Body of pancreas (tissue), 4 donors: ENCODE measurements around the gene DRP2. TPM values are rescaled to one million over a fixed set of nuclear protein-coding genes. Genes with fewer than 3 reads are reported as not detected.

Source experiments
- ATAC-seq: fragments of 150-250 bp; one replicate; pipeline ENCODE4 v1.9.1; 2016
- DNase-seq, 4 donors: peaks; one replicate each; pipeline ENCODE4 v3.0.0-alpha.2; 2019
- H3K27ac ChIP-seq, 4 donors: fragments of 200-600 bp; sonication (generic); 1 replicate in 3 of 4; 2 replicates in 1 of 4; pipeline versions ENCODE4 v1.5.1 to v1.6.1; 2016 to 2019; ENCODE audit warnings: mild to moderate bottlenecking in 1 of 4, mixed read lengths in 1 of 4, moderate library complexity in 1 of 4
- H3K27me3 ChIP-seq, 2 donors: fragments of 200-600 bp; sonication (generic); one replicate each; pipeline ENCODE4 v1.6.0; 2016; ENCODE audit warnings: mild to moderate bottlenecking in 1 of 2
- H3K36me3 ChIP-seq, 2 donors: fragments of 200-600 bp; sonication (generic); replicated peaks in 1 of 2; 2 replicates each; pipeline ENCODE4 v1.5.1; 2016; ENCODE audit warnings: low read depth in 2 of 2; ENCODE audit not compliant: insufficient read depth in 1 of 2
- H3K4me1 ChIP-seq: fragments of 200-600 bp; sonication (generic); one replicate; pipeline ENCODE4 v1.6.0; 2016
- H3K4me3 ChIP-seq, 2 donors: fragments of 200-600 bp; sonication (generic); 1 replicate in 1 of 2; 2 replicates in 1 of 2; pipeline ENCODE4 v1.5.1; 2016 to 2019
- H3K9me3 ChIP-seq, 3 donors: fragments of 200-600 bp; sonication (generic); 1 replicate in 2 of 3; 2 replicates in 1 of 3; pipeline ENCODE4 v1.5.1; 2016
- POLR2A ChIP-seq, 3 donors: fragments of 450-650 bp; IDR thresholded peaks; one replicate each; pipeline ENCODE4 v1.6.1; 2016; ENCODE audit warnings: antibody characterized with exemption in 3 of 3, mild to moderate bottlenecking in 2 of 3
- WGBS, 2 donors: methylation state at CpG; one replicate each; pipeline ENCODE4 v1.1.5; 2017; 5-methylcytosine and 5-hydroxymethylcytosine counted together
- intact Hi-C: fragments of 100-400 bp; cut with DNase I; formaldehyde crosslinking; loops from one replicate; pipeline ENCODE4 v1.15.1; 2023
- total RNA-seq, 2 donors: library from RNA; depleted of rRNA; stranded (reverse); fragments of >200 nt; gene quantifications; one replicate each; pipeline ENCODE4 v1.1.0, GENCODE V29; 2016
- TF ChIP-seq, protein P1 (sequence below), 7 experiments: fragments of 450-650 bp in 4 of 7; fragments of 200-600 bp in 3 of 7; sonication (generic) in 3 of 7; IDR thresholded peaks; one replicate each; pipeline ENCODE4 v1.5.1; 2016 to 2019; ENCODE audit warnings: antibody characterized with exemption in 7 of 7

The DRP2 gene
- total RNA-seq, 2 donors from 2014 or later, result not detected

DNA sequence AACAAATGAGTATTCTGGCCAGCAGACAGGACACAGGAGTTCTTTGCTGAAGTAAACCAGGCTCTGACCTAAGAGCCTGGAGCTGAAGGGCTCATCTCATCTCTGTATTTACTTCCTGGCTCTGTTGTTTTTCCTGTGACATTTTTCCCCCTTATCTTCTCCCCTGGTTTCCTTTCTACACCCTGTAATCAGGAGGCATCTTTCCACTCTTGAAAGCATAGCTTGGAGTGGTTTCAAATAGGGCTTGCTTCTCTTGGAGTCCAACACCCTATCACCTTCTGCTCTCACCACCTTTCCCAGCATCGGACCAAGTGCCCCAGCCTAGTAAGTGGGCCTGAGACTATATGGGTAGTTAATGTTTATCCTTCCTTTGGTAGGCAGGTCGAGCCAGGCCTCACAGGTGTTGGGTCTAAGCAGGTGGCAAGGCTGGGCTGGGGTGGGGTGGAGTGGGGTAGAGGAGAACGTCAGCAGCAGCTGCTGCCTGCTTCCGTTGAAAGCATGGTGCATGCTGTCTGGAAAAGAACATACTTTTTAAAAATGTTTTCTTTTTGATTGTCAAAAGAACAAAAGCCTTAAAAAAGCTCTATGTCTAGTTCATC, 1.2 kb downstream of the DRP2 start:
- no peak for ATAC-seq
- TF ChIP-seq, protein P1, sequence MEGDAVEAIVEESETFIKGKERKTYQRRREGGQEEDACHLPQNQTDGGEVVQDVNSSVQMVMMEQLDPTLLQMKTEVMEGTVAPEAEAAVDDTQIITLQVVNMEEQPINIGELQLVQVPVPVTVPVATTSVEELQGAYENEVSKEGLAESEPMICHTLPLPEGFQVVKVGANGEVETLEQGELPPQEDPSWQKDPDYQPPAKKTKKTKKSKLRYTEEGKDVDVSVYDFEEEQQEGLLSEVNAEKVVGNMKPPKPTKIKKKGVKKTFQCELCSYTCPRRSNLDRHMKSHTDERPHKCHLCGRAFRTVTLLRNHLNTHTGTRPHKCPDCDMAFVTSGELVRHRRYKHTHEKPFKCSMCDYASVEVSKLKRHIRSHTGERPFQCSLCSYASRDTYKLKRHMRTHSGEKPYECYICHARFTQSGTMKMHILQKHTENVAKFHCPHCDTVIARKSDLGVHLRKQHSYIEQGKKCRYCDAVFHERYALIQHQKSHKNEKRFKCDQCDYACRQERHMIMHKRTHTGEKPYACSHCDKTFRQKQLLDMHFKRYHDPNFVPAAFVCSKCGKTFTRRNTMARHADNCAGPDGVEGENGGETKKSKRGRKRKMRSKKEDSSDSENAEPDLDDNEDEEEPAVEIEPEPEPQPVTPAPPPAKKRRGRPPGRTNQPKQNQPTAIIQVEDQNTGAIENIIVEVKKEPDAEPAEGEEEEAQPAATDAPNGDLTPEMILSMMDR (IDR thresholded peaks at IDR 0.05), result no peak
- no peak for TF ChIP-seq POLR2A (IDR thresholded peaks at IDR 0.05)
- WGBS, 2 donors, result 12 to 30% methylated on average over 2 to 4 of the region's 4 CpGs
- Histone ChIP-seq H3K4me3 (no peak overlapping the region), H3K36me3 (no peaks in the 10 kb centered on the region), H3K27ac (no peak overlapping the region), H3K4me1 (no peaks in the 10 kb centered on the region), H3K9me3 (no peaks in the 10 kb centered on the region), H3K27me3 (no peaks in the 10 kb centered on the region)
- DNase-seq, result peak in 3 of 4 donors; percentile 1 to 26 (median 21)
- intact Hi-C loops, result no loop called here

- intact Hi-C loops, result no loop called here
- TF ChIP-seq, protein P1 (IDR thresholded peaks at IDR 0.05), result no peak
- no peak for TF ChIP-seq POLR2A (IDR thresholded peaks at IDR 0.05)
- WGBS, 2 donors, result 77 to 78% methylated on average over 1 of the region's 1 CpG
Observed at GRCh38 chrX:101223226-101223625, 3.6 kb downstream of the DRP2 start.

GRCh38 chrX:101229170-101229569, 9.6 kb downstream of the DRP2 start:
- H3K27ac ChIP-seq, result no peak overlapping the region
- intact Hi-C loops, result no loop called here
- H3K4me3 ChIP-seq, result no peak overlapping the region
- no peaks in the 10 kb centered on the region for H3K4me1 ChIP-seq
- no peaks in the 10 kb centered on the region for H3K36me3 ChIP-seq
- H3K9me3 ChIP-seq, result no peaks in the 10 kb centered on the region
- TF ChIP-seq POLR2A (IDR thresholded peaks at IDR 0.05), result no peak
- TF ChIP-seq, protein P1 (IDR thresholded peaks at IDR 0.05), result no peak
- 67 to 93% methylated on average over 1 of the region's 1 CpG for WGBS, 2 donors
- H3K27me3 ChIP-seq, result no peaks in the 10 kb centered on the region
- DNase-seq (no peak), ATAC-seq (no peak)

More at GRCh38 chrX:101223226-101223625, 3.6 kb downstream of the DRP2 start:
- Histone ChIP-seq H3K4me1 (no peaks in the 10 kb centered on the region), H3K9me3 (no peaks in the 10 kb centered on the region), H3K27ac (no peak overlapping the region), H3K36me3 (no peaks in the 10 kb centered on the region), H3K27me3 (no peaks in the 10 kb centered on the region), H3K4me3 (no peak overlapping the region)
- ATAC-seq (no peak), DNase-seq (no peak)

DNA sequence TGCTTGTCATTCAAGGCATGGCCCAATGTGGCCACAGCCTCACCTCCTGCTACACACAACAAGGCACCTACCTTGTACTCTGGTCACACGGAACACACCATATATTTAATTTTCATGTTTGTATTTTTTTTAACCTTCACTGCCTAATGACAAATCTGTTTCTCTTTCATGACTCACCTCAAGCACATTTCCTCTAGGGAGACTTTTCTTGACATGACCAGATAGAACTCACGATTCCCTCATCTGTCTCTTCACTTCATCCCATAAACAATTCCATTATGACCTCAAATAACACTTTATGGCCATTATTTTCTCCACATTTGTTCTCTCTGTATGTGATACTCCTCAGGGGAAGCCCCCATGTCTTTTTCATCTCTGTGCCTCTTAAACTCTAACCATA, 11.1 kb downstream of the DRP2 start:
- Histone ChIP-seq H3K4me1 (no peaks in the 10 kb centered on the region), H3K27me3 (no peaks in the 10 kb centered on the region), H3K4me3 (no peak overlapping the region), H3K27ac (no peak overlapping the region), H3K9me3 (no peaks in the 10 kb centered on the region), H3K36me3 (no peaks in the 10 kb centered on the region)
- no peak for DNase-seq
- 57 to 77% methylated on average over 2 of the region's 2 CpGs for WGBS, 2 donors
- intact Hi-C loops, result no loop called here
- no peak for ATAC-seq
- TF ChIP-seq, protein P1 (IDR thresholded peaks at IDR 0.05), result no peak
- no peak for TF ChIP-seq POLR2A (IDR thresholded peaks at IDR 0.05)

- Histone ChIP-seq H3K4me1 (no peaks in the 10 kb centered on the region), H3K4me3 (no peak overlapping the region)
Observed at GRCh38 chrX:101231080-101231479, 11.5 kb downstream of the DRP2 start.

More at GRCh38 chrX:101231080-101231479, 11.5 kb downstream of the DRP2 start:
- WGBS, 2 donors, result 60 to 75% methylated on average over 1 of the region's 1 CpG
- no peak overlapping the region for H3K27ac ChIP-seq
- TF ChIP-seq POLR2A (IDR thresholded peaks at IDR 0.05), result no peak
- TF ChIP-seq, protein P1 (IDR thresholded peaks at IDR 0.05), result no peak
- H3K27me3 ChIP-seq, result no peaks in the 10 kb centered on the region
- ATAC-seq (no peak), DNase-seq (no peak)
- H3K36me3 ChIP-seq, result no peaks in the 10 kb centered on the region
- H3K9me3 ChIP-seq, result no peaks in the 10 kb centered on the region
- intact Hi-C loops, result no loop called here
